Fibroblast of mammary gland (primary cell): ENCODE measurements around the gene NFKBIL1.

Experiments used
- DNase-seq: peaks from one replicate; pipeline ENCODE4 v3.0.0-alpha.2; 2010; ENCODE audit warnings: low read depth
- H3K4me3 ChIP-seq: 2 replicates; pipeline ENCODE4 v1.5.1; 2011; ENCODE audit warnings: low read depth, mild to moderate bottlenecking, low read length, moderate library complexity; ENCODE audit not compliant: control insufficient read depth
- CTCF ChIP-seq: conservative IDR thresholded peaks from 2 replicates; pipeline ENCODE4 v1.5.1; 2011; ENCODE audit warnings: low read depth, low read length, inconsistent platforms; ENCODE audit not compliant: control insufficient read depth, insufficient read depth

The NFKBIL1 gene

GRCh38 chr6:31559958-31560696 is 12.7 kb downstream of the NFKBIL1 start:
- DNase-seq: peak; percentile 64
- no peak overlapping the region for H3K4me3 ChIP-seq
- TF ChIP-seq CTCF: no peak

GRCh38 chr6:31560697-31561058 is 13.3 kb downstream of the NFKBIL1 start:
- DNase-seq: no peak
- H3K4me3 ChIP-seq: no peak overlapping the region

GRCh38 chr6:31567531-31568370 is 20.3 kb downstream of the NFKBIL1 start:
- no peak overlapping the region for H3K4me3 ChIP-seq
- no peak for DNase-seq
- no peak for TF ChIP-seq CTCF

More at GRCh38 chr6:31560697-31561058, 13.3 kb downstream of the NFKBIL1 start:
- TF ChIP-seq CTCF: no peak

GRCh38 chr6:31568537-31568961 is 21.1 kb downstream of the NFKBIL1 start:
- TF ChIP-seq CTCF: no peak
- no peak overlapping the region for H3K4me3 ChIP-seq
- no peak for DNase-seq

- no peak overlapping the region for H3K4me3 ChIP-seq
- DNase-seq: no peak
- TF ChIP-seq CTCF: no peak
Measured at GRCh38 chr6:31569861-31570536, 22.6 kb downstream of the NFKBIL1 start.

GRCh38 chr6:31572041-31572911 is 24.9 kb downstream of the NFKBIL1 start, which contains the start of gene LTA:
Gene LTA, plus strand, starts transcription at chr6:31572289. Its CDS starts 454 bp downstream, at chr6:31572743.
- no peak for TF ChIP-seq CTCF
- H3K4me3 ChIP-seq: no peak within 1 kb of the TSS

More at GRCh38 chr6:31572041-31572911, 24.9 kb downstream of the NFKBIL1 start, which contains the start of gene LTA:
- no peak for DNase-seq
